GM20431 (cell line): Measurements from ENCODE around the gene DSCAML1.

ENCODE experiments used
- in situ Hi-C: fragments of 300-500 bp; cut with MseI, MboI; formaldehyde crosslinking; loops from one replicate; pipeline ENCODE4 v1.15.0; 2020; ENCODE audit warnings: low sequenced_read_pairs; ENCODE audit not compliant: unreplicated experiment

The DSCAML1 gene

GRCh38 chr11:117713538-117713991, 83.5 kb downstream of the DSCAML1 start:
- in situ Hi-C loops = no loop called here

GRCh38 chr11:117712530-117712929, 84.5 kb downstream of the DSCAML1 start:
- in situ Hi-C loops = no loop called here

GRCh38 chr11:117711331-117711730, 85.7 kb downstream of the DSCAML1 start:
- in situ Hi-C loops = no loop called here

GRCh38 chr11:117710211-117710610, 86.8 kb downstream of the DSCAML1 start:
- in situ Hi-C loops = no loop called here

GRCh38 chr11:117706322-117706814, 90.6 kb downstream of the DSCAML1 start:
- in situ Hi-C loops = no loop called here

GRCh38 chr11:117705866-117706265, 91.2 kb downstream of the DSCAML1 start:
- in situ Hi-C loops = no loop called here

- in situ Hi-C loops = no loop called here
Observed at GRCh38 chr11:117704395-117705100, 92.5 kb downstream of the DSCAML1 start.

GRCh38 chr11:117702946-117703598, 93.9 kb downstream of the DSCAML1 start:
- in situ Hi-C loops = no loop called here

- in situ Hi-C loops = no loop called here
Observed at GRCh38 chr11:117701781-117702180, 95.2 kb downstream of the DSCAML1 start.

- in situ Hi-C loops = no loop called here
Observed at GRCh38 chr11:117700551-117700950, 96.5 kb downstream of the DSCAML1 start.

- in situ Hi-C loops = no loop called here
Observed at GRCh38 chr11:117697319-117697718, 99.7 kb downstream of the DSCAML1 start.

GRCh38 chr11:117696540-117696939, 100.5 kb downstream of the DSCAML1 start:
- in situ Hi-C loops = no loop called here

- in situ Hi-C loops = no loop called here
Observed at GRCh38 chr11:117693344-117693743, 103.7 kb downstream of the DSCAML1 start.

GRCh38 chr11:117691516-117691915, 105.5 kb downstream of the DSCAML1 start:
- in situ Hi-C loops = no loop called here

- in situ Hi-C loops = no loop called here
Observed at GRCh38 chr11:117691218-117691514, 105.8 kb downstream of the DSCAML1 start.

GRCh38 chr11:117690484-117691217, 106.4 kb downstream of the DSCAML1 start:
- in situ Hi-C loops = no loop called here

- in situ Hi-C loops = no loop called here
Observed at GRCh38 chr11:117688255-117688797, 108.7 kb downstream of the DSCAML1 start.

GRCh38 chr11:117687776-117688175, 109.2 kb downstream of the DSCAML1 start:
- in situ Hi-C loops = no loop called here

- in situ Hi-C loops = no loop called here
Observed at GRCh38 chr11:117686711-117687110, 110.3 kb downstream of the DSCAML1 start.

GRCh38 chr11:117685566-117685965, 111.5 kb downstream of the DSCAML1 start:
- in situ Hi-C loops = no loop called here

- in situ Hi-C loops = no loop called here
Observed at GRCh38 chr11:117684731-117685130, 112.3 kb downstream of the DSCAML1 start.
